GM23248 (cell line): ENCODE measurements around the gene CPED1. TPM values are rescaled to one million over a fixed set of nuclear protein-coding genes. Genes with fewer than 3 reads are reported as not detected.

Source experiments
- DNase-seq: peaks from one replicate; pipeline ENCODE4 v3.0.0-alpha.2; 2015
- H2AFZ ChIP-seq: fragments of 200-600 bp; sonication (generic); 2 replicates; pipeline ENCODE4 v1.6.1; 2016; ENCODE audit warnings: antibody characterized with exemption
- H3F3A ChIP-seq: fragments of 200-600 bp; sonication (generic); 2 replicates; pipeline ENCODE4 v1.6.1; 2016; ENCODE audit warnings: mild to moderate bottlenecking, antibody characterized with exemption, mixed run types; ENCODE audit not compliant: insufficient read depth
- H3K27ac ChIP-seq: fragments of 200-600 bp; sonication (generic); 2 replicates; pipeline ENCODE4 v1.5.1; 2016; ENCODE audit warnings: mild to moderate bottlenecking
- H3K27me3 ChIP-seq: fragments of 200-600 bp; sonication (generic); replicated peaks from 2 replicates; pipeline ENCODE4 v1.6.1; 2016; ENCODE audit warnings: mild to moderate bottlenecking; ENCODE audit not compliant: insufficient read depth
- H3K36me3 ChIP-seq: fragments of 200-600 bp; sonication (generic); 2 replicates; pipeline ENCODE4 v1.6.1; 2016; ENCODE audit warnings: low read depth, mild to moderate bottlenecking
- H3K4me1 ChIP-seq: fragments of 200-600 bp; sonication (generic); 2 replicates; pipeline ENCODE4 v1.6.1; 2016; ENCODE audit warnings: mild to moderate bottlenecking; ENCODE audit not compliant: insufficient read depth
- H3K4me2 ChIP-seq: fragments of 200-600 bp; sonication (generic); one replicate; pipeline ENCODE4 v1.6.1; 2016; ENCODE audit warnings: mild to moderate bottlenecking; ENCODE audit not compliant: unreplicated experiment
- H3K4me3 ChIP-seq: fragments of 200-600 bp; sonication (generic); 2 replicates; pipeline ENCODE4 v1.5.1; 2016; ENCODE audit warnings: mild to moderate bottlenecking
- H3K79me2 ChIP-seq: fragments of 200-600 bp; sonication (generic); 2 replicates; pipeline ENCODE4 v1.6.1; 2016; ENCODE audit warnings: mild to moderate bottlenecking; ENCODE audit not compliant: insufficient read depth
- H3K9ac ChIP-seq: fragments of 200-600 bp; sonication (generic); 2 replicates; pipeline ENCODE4 v1.6.1; 2016; ENCODE audit warnings: mild to moderate bottlenecking
- H3K9me2 ChIP-seq: fragments of 200-600 bp; sonication (generic); 2 replicates; pipeline ENCODE4 v1.6.1; 2016; ENCODE audit warnings: mixed run types, mild to moderate bottlenecking, moderate library complexity; ENCODE audit not compliant: insufficient read depth
- H3K9me3 ChIP-seq: fragments of 200-600 bp; sonication (generic); one replicate; pipeline ENCODE4 v1.6.1; 2017; ENCODE audit warnings: low read depth
- H4K20me1 ChIP-seq: fragments of 200-600 bp; sonication (generic); 2 replicates; pipeline ENCODE4 v1.6.0; 2016; ENCODE audit not compliant: insufficient read depth
- EZH2 ChIP-seq: fragments of 200-600 bp; sonication (generic); IDR thresholded peaks from 2 replicates; pipeline ENCODE4 v1.6.1; 2018; ENCODE audit warnings: antibody characterized with exemption, mild to moderate bottlenecking; ENCODE audit not compliant: insufficient read depth, poor library complexity, severe bottlenecking
- EZH2phosphoT487 ChIP-seq: fragments of 200-600 bp; sonication (generic); IDR thresholded peaks from 2 replicates; pipeline ENCODE4 v1.6.1; 2018; ENCODE audit warnings: antibody characterized with exemption, moderate library complexity, mild to moderate bottlenecking, low read depth; ENCODE audit not compliant: insufficient read depth
- WGBS, 2 experiments: methylation state at CpG; one replicate each; pipeline ENCODE4 v1.1.6; 2015 to 2017; ENCODE audit warnings: low lambda C conversion rate in 2 of 2, low coverage in 1 of 2; ENCODE audit errors: missing lambda C conversion rate in 2 of 2; 5-methylcytosine and 5-hydroxymethylcytosine counted together
- in situ Hi-C: fragments of 300-500 bp; cut with MboI; formaldehyde crosslinking; loops from 2 replicates; pipeline ENCODE4 v1.15.0; 2020
- polyA plus RNA-seq: library from polyadenylated mRNA; unstranded; fragments of >200 nt; fragmentation: Nextera tagmentation; extraction: Ambion mirVana; gene quantifications from 2 replicates; pipeline ENCODE4 v1.2.1, GENCODE V29; 2016
- total RNA-seq: library from RNA; depleted of rRNA; stranded (reverse); fragments of >200 nt; shearing (Covaris generic); gene quantifications from 2 replicates; pipeline ENCODE4 v1.2.3, GENCODE V29; 2014

The CPED1 gene
- total and polyA plus RNA-seq, 2 experiments from 2014 or later, result 12.4 to 20.2 TPM

DNA sequence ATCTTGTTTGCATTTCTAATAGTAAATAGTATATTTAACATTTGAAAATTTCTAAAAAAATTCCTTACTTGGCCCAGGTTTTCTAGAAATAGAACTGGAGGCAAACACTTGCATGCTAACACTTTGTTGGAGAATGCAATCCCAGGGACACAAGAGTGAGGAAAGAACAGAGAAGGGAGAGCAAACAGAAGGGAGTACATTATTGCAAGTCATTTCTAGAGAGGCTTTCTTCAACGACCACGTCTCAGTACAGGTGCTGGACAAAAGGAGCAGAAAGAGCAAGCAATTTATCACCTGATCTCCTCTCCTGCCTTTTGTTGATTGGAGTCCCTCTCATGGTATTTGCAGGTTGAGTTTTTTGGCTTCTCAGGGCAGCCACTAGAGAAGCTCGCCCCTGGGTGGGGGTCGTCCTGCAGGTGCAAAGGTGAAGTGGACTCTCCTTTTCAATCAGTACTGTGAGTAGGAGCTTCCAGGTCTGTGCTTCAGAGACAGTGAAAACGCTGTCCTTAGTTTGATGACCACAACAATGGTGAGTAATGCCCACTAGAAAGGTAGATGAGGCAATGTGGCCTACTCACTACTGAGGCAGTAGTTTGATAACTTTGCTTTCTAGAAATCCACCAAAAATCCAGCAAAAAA lies 5.2 kb downstream of the CPED1 start:
- Histone ChIP-seq H2AFZ (no peak overlapping the region), H3K79me2 (peaks cover 67% of the 10 kb centered on the region), H3K9ac (no peak overlapping the region), H3K9me2 (no peaks in the 10 kb centered on the region), H3K4me2 (peak overlapping the region; percentile 91), H3K9me3 (no peaks in the 10 kb centered on the region), H3K27ac (no peak overlapping the region), H4K20me1 (no peaks in the 10 kb centered on the region), H3K36me3 (no peaks in the 10 kb centered on the region), H3K4me3 (no peak overlapping the region; the same call in 1 of the 2 replicates), H3K27me3 (no peaks in the 10 kb centered on the region), H3K4me1 (peaks cover 61% of the 10 kb centered on the region), H3F3A (peaks cover 57% of the 10 kb centered on the region)
- DNase-seq, result peak; percentile 87
- TF ChIP-seq EZH2phosphoT487 (no peak), EZH2 (no peak)
- WGBS, 2 experiments, result 27 to 38% methylated on average over 5 of the region's 5 CpGs
- in situ Hi-C loops, result loop anchor here (25.0 kb wide), 2 partner anchors 344 to 544 kb away; partner anchors contain the start of gene WNT16

DNA sequence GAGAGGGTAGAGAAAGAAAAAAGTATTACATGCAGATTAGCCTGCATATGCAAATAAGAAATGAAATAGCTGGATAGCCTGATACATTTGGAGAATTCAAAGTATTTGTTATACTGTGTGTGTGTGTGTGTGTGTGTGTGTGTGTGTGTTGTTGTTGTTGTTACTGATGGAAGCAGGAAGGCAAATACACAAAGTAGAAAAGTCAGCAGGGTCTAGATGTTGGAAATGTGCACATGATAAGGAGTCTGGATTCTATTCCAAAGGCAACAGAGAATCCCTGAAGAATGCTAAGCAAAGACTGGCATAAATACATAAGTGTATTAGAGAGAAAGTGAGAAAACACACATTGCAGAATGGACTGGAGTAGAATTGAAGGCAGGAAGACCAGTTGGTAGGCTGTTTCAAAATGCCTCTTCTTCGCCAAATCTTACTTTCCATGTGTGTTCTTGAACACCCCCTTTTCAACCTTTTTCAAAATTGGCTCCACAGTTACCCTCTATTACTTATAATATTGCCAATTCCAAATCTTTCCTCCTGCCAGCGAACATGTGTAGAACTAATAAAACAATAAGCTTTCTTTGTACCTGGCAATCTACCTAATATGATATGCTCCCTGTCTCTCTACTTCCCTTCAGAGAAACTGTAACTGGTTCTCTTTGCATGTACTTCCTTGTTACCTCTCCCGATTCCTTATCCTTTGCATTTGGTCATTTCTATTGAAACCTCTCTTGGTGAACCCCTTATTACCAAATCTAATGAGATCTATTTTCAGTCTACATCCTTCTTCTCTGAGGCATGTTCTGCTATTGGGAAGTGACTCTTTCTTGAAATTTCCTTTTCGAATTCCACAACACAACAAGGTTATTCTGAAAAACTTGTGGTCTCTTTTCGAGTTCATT lies 6.2 kb downstream of the CPED1 start:
- Histone ChIP-seq H3K4me3 (no peak overlapping the region), H4K20me1 (no peaks in the 10 kb centered on the region), H3K36me3 (no peaks in the 10 kb centered on the region), H3F3A (peaks cover 47% of the 10 kb centered on the region), H3K4me1 (peaks cover 64% of the 10 kb centered on the region), H3K9ac (no peak overlapping the region), H2AFZ (no peak overlapping the region), H3K27ac (no peak overlapping the region), H3K27me3 (no peaks in the 10 kb centered on the region), H3K9me2 (no peaks in the 10 kb centered on the region), H3K4me2 (peak overlapping the region; percentile 41), H3K79me2 (peaks cover 74% of the 10 kb centered on the region), H3K9me3 (no peaks in the 10 kb centered on the region)
- no peak for DNase-seq
- no peak for TF ChIP-seq EZH2
- TF ChIP-seq EZH2phosphoT487, result no peak
- in situ Hi-C loops, result loop anchor here (25.0 kb wide), 2 partner anchors 343 to 543 kb away; partner anchors contain the start of gene WNT16
- WGBS, 2 experiments, result 89 to 94% methylated on average over 5 of the region's 5 CpGs

DNA sequence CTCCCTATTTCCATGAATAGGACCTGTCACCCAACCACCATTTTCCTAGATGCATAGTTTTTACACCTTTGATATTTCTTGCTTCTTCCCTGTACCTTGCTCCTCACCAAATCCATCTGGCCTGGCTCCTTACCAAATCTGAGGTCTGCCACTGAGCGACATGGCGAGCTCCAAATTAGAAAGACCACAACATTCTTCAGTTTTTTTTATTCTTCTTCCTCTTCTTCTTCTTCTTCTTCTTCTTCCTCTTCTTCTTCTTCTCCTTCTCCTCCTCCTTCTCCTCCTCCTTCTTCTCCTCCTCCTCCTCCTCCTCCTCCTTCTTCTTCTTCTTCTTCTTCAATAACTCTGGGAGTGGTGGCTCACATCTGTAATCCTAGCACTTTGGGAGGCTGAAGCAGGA lies 7.1 kb downstream of the CPED1 start:
- no peaks in the 10 kb centered on the region for H3K36me3 ChIP-seq
- no peak overlapping the region for H3K27ac ChIP-seq
- H3K4me1 ChIP-seq, result peaks cover 56% of the 10 kb centered on the region
- in situ Hi-C loops, result loop anchor here (25.0 kb wide), 2 partner anchors 342 to 542 kb away; partner anchors contain the start of gene WNT16
- peaks cover 38% of the 10 kb centered on the region for H3F3A ChIP-seq
- H3K27me3 ChIP-seq, result no peaks in the 10 kb centered on the region
- H3K9me3 ChIP-seq, result no peaks in the 10 kb centered on the region
- no peak for TF ChIP-seq EZH2phosphoT487
- no peak for TF ChIP-seq EZH2
- H3K9ac ChIP-seq, result no peak overlapping the region
- H2AFZ ChIP-seq, result no peak overlapping the region
- WGBS, 2 experiments, result 88 to 95% methylated on average over 2 of the region's 2 CpGs
- no peak for DNase-seq
- H4K20me1 ChIP-seq, result no peaks in the 10 kb centered on the region
- H3K79me2 ChIP-seq, result peaks cover 72% of the 10 kb centered on the region
- H3K4me3 ChIP-seq, result no peak overlapping the region
- no peaks in the 10 kb centered on the region for H3K9me2 ChIP-seq
- no peak overlapping the region for H3K4me2 ChIP-seq

DNA sequence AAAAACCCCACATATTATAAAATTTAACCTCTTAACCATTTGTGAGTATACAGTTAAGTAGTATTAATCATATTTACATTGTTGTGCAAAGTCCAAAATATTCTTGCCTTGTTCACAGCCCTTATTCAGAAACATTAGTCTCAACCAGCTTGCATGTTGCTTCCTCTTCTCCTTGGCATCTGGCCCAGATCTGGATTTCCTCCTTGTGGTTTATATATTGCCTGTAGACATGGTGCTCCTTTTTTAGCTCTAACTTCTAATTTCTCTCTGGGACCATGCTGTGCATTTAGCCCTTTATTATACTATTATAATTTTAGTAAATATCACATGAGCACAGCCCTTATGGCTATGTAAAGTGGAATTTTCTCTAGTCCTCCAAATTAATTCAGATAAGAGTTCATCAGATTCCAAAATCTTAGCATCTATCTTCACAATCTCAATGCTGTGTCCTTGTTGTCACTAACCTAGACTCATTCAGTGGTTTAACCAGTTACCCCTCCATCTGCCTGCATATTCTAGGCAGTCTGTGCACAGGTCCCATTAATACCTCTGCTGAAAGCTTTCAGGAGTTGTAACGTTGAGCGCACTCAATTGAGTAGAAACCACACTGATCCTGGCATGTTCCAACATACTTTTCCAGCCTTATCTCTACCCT lies 7.9 kb downstream of the CPED1 start:
- Histone ChIP-seq H3K9ac (no peak overlapping the region), H3K9me2 (no peaks in the 10 kb centered on the region), H2AFZ (no peak overlapping the region), H3K36me3 (no peaks in the 10 kb centered on the region), H3F3A (peaks cover 30% of the 10 kb centered on the region), H3K4me2 (peak overlapping the region; percentile 15), H3K4me1 (peaks cover 50% of the 10 kb centered on the region), H3K4me3 (no peak overlapping the region), H3K9me3 (no peaks in the 10 kb centered on the region), H3K27me3 (no peaks in the 10 kb centered on the region), H3K27ac (no peak overlapping the region), H4K20me1 (no peaks in the 10 kb centered on the region), H3K79me2 (peaks cover 74% of the 10 kb centered on the region)
- peak; percentile 88 for DNase-seq
- in situ Hi-C loops, result loop anchor here (25.0 kb wide), 2 partner anchors 341 to 541 kb away; partner anchors contain the start of gene WNT16
- TF ChIP-seq EZH2phosphoT487 (no peak), EZH2 (no peak)
- WGBS, 2 experiments, result 100% methylated on average over 2 of the region's 2 CpGs
